HG03196 (cell line): Measurements from ENCODE around the gene RPS15.
"Not testable (repeated sequence)": the region's sequence is repeated elsewhere in the genome, so short reads cannot be mapped to it uniquely, and the experiment has no call there.

Experiments
- ATAC-seq: cut with Tn5 transposase; IDR thresholded peaks from one replicate; pipeline ENCODE4 v1.9.1; 2021; ENCODE audit not compliant: unreplicated experiment

The RPS15 gene

GRCh38 chr19:1418951-1419738, 19.1 kb upstream of the RPS15 start:
- no peak for ATAC-seq

GRCh38 chr19:1420085-1420484, 18.1 kb upstream of the RPS15 start:
- ATAC-seq: not testable (repeated sequence)

- ATAC-seq: no peak
Observed at GRCh38 chr19:1420590-1420989, 17.6 kb upstream of the RPS15 start.

- no peak for ATAC-seq
Observed at GRCh38 chr19:1421218-1421957, 16.8 kb upstream of the RPS15 start.

GRCh38 chr19:1421958-1422305, 16.3 kb upstream of the RPS15 start:
- ATAC-seq: no peak

- no peak for ATAC-seq
Observed at GRCh38 chr19:1422360-1422759, 15.8 kb upstream of the RPS15 start.

- ATAC-seq: no peak
Observed at GRCh38 chr19:1422943-1423342, 15.3 kb upstream of the RPS15 start.

- no peak for ATAC-seq
Observed at GRCh38 chr19:1423436-1424191, 14.6 kb upstream of the RPS15 start.

GRCh38 chr19:1424192-1424955, 13.8 kb upstream of the RPS15 start:
- no peak for ATAC-seq

GRCh38 chr19:1425102-1425837, 12.9 kb upstream of the RPS15 start:
- no peak for ATAC-seq

GRCh38 chr19:1425902-1426301, 12.3 kb upstream of the RPS15 start:
- ATAC-seq: no peak

GRCh38 chr19:1426736-1427135, 11.5 kb upstream of the RPS15 start:
- ATAC-seq: no peak

GRCh38 chr19:1427221-1427920, 10.8 kb upstream of the RPS15 start:
- no peak for ATAC-seq

GRCh38 chr19:1428738-1429391, 9.3 kb upstream of the RPS15 start:
- ATAC-seq: no peak

- ATAC-seq: no peak
Observed at GRCh38 chr19:1429750-1430149, 8.4 kb upstream of the RPS15 start.

- ATAC-seq: no peak
Observed at GRCh38 chr19:1430246-1430645, 8.0 kb upstream of the RPS15 start.

- ATAC-seq: no peak
Observed at GRCh38 chr19:1431759-1432506, 6.3 kb upstream of the RPS15 start.

GRCh38 chr19:1432507-1432887, 5.7 kb upstream of the RPS15 start:
- no peak for ATAC-seq
